SK-N-SH (cell line): ENCODE data around the gene GRM5. TPM values are rescaled to one million over a fixed set of nuclear protein-coding genes. Genes with fewer than 3 reads are reported as not detected.
A peak's percentile ranks its signal among the peaks of the same experiment; 100 is the strongest.

Experiments
- CTCF ChIA-PET: fragments of 300-600, 350-600 bp; formaldehyde crosslinking; extraction: SDS; loops from one replicate; lab custom pipeline; 2021; lab: Yijun Ruan, JAX
- POLR2A ChIA-PET: fragments of 350-600 bp; sonication (Branson Sonifier 250); formaldehyde crosslinking; extraction: SDS; loops from one replicate; lab custom pipeline; 2020; ENCODE audit warnings: antibody characterized with exemption, inconsistent platforms; lab: Yijun Ruan, JAX
- DNase-seq: peaks from one replicate; pipeline ENCODE4 v3.0.0; 2012
- H2AFZ ChIP-seq: fragments of 200-600 bp; sonication (generic); 2 replicates; pipeline ENCODE4 v1.8.1; 2016; ENCODE audit warnings: antibody characterized with exemption, mild to moderate bottlenecking, low read depth
- H3F3A ChIP-seq: fragments of 200-600 bp; sonication (generic); replicated peaks from 2 replicates; pipeline ENCODE3; 2016; ENCODE audit warnings: antibody characterized with exemption, mild to moderate bottlenecking; ENCODE audit not compliant: insufficient read depth
- H3K27ac ChIP-seq, 2 experiments: fragments of 200-500 bp in 1 of 2; fragments of 200-600 bp in 1 of 2; sonication (Bioruptor generic) in 1 of 2; sonication (generic), shearing (Covaris generic) in 1 of 2; 2 replicates each; pipeline versions ENCODE4 v1.5.1 to v1.6.1; 2014 to 2016; ENCODE audit warnings: low read depth in 2 of 2, inconsistent platforms in 1 of 2, low read length in 1 of 2, mild to moderate bottlenecking in 1 of 2, mixed read lengths in 1 of 2
- H3K27me3 ChIP-seq: fragments of 200-600 bp; sonication (generic), shearing (Covaris generic); 2 replicates; pipeline ENCODE4 v1.6.1; 2016; ENCODE audit warnings: mixed run types; ENCODE audit not compliant: insufficient read depth
- H3K36me3 ChIP-seq, 2 experiments: fragments of 200-500 bp in 1 of 2; fragments of 200-600 bp in 1 of 2; sonication (Bioruptor generic) in 1 of 2; sonication (generic) in 1 of 2; replicated peaks in 1 of 2; 2 replicates each; pipeline versions ENCODE3 to v1.5.1; 2014 to 2016; ENCODE audit warnings: low read length in 1 of 2, mild to moderate bottlenecking in 1 of 2; ENCODE audit not compliant: insufficient read depth in 2 of 2, control insufficient read depth in 1 of 2
- H3K4me1 ChIP-seq, 2 experiments: fragments of 200-500 bp in 1 of 2; fragments of 200-600 bp in 1 of 2; sonication (Bioruptor generic) in 1 of 2; sonication (generic), shearing (Covaris generic) in 1 of 2; 2 replicates each; pipeline versions ENCODE4 v1.5.1 to v1.6.1; 2014 to 2016; ENCODE audit warnings: low read depth in 1 of 2, low read length in 1 of 2, mixed run types in 1 of 2; ENCODE audit not compliant: insufficient read depth in 2 of 2, control insufficient read depth in 1 of 2
- H3K4me2 ChIP-seq: fragments of 200-600 bp; sonication (generic), shearing (Covaris generic); 2 replicates; pipeline ENCODE4 v1.6.1; 2017; ENCODE audit warnings: mixed run types
- H3K4me3 ChIP-seq, 2 experiments: fragments of 200-500 bp in 1 of 2; fragments of 200-600 bp in 1 of 2; sonication (Bioruptor generic) in 1 of 2; sonication (generic), shearing (Covaris generic) in 1 of 2; 2 replicates each; pipeline versions ENCODE4 v1.5.1 to v1.8.1; 2014 to 2016; ENCODE audit warnings: low read depth in 2 of 2, inconsistent platforms in 1 of 2, low read length in 1 of 2, mild to moderate bottlenecking in 1 of 2, mixed read lengths in 1 of 2, moderate library complexity in 1 of 2
- H3K79me2 ChIP-seq: fragments of 200-600 bp; sonication (generic); 2 replicates; pipeline ENCODE4 v1.8.1; 2017; ENCODE audit warnings: mild to moderate bottlenecking; ENCODE audit not compliant: insufficient read depth
- H3K9ac ChIP-seq: fragments of 200-600 bp; sonication (generic); 2 replicates; pipeline ENCODE4 v1.6.1; 2017; ENCODE audit warnings: mixed run types
- H3K9me2 ChIP-seq: fragments of 200-600 bp; sonication (generic); 2 replicates; pipeline ENCODE4 v1.6.1; 2017; ENCODE audit warnings: mixed run types
- H3K9me3 ChIP-seq: fragments of 200-600 bp; sonication (generic); 2 replicates; pipeline ENCODE4 v1.6.1; 2017; ENCODE audit warnings: mixed run types, mild to moderate bottlenecking, moderate library complexity
- H4K20me1 ChIP-seq: fragments of 200-600 bp; sonication (generic); 2 replicates; pipeline ENCODE4 v1.6.1; 2017; ENCODE audit warnings: mild to moderate bottlenecking, mixed run types; ENCODE audit not compliant: insufficient read depth
- EZH2phosphoT487 ChIP-seq: fragments of 200-600 bp; sonication (generic); IDR thresholded peaks from 2 replicates; pipeline ENCODE4 v1.6.1; 2017; ENCODE audit warnings: low read depth, mixed run types, mild to moderate bottlenecking, antibody characterized with exemption, moderate library complexity, borderline replicate concordance
- FOSL2 ChIP-seq: IDR thresholded peaks from 2 replicates; pipeline ENCODE4 v1.4.0; 2012; ENCODE audit warnings: low read depth, mild to moderate bottlenecking, moderate library complexity, borderline replicate concordance
- GABPA ChIP-seq: IDR thresholded peaks from 2 replicates; pipeline ENCODE4 v1.4.0; 2012; ENCODE audit warnings: low read depth, mild to moderate bottlenecking
- MAX ChIP-seq: IDR thresholded peaks from 2 replicates; pipeline ENCODE4 v1.4.0; 2012; ENCODE audit warnings: low read depth
- NRF1 ChIP-seq: IDR thresholded peaks from 2 replicates; pipeline ENCODE4 v1.6.1; 2012; ENCODE audit warnings: low read depth, mild to moderate bottlenecking, low read length
- POLR2AphosphoS5 ChIP-seq: IDR thresholded peaks from 2 replicates; pipeline ENCODE4 v1.6.1; 2012; ENCODE audit warnings: low read depth, low read length
- RAD21 ChIP-seq: IDR thresholded peaks from 2 replicates; pipeline ENCODE4 v1.6.1; 2012; ENCODE audit warnings: mild to moderate bottlenecking, low read length
- RCOR1 ChIP-seq: fragments of 150-350 bp; IDR thresholded peaks from 2 replicates; pipeline ENCODE4 v1.6.1; 2017; ENCODE audit warnings: antibody characterized with exemption, low read length
- REST ChIP-seq: IDR thresholded peaks from 2 replicates; pipeline ENCODE4 v1.6.1; 2012; ENCODE audit warnings: mild to moderate bottlenecking, low read depth, low read length, moderate library complexity
- RXRA ChIP-seq: IDR thresholded peaks from 2 replicates; pipeline ENCODE4 v1.4.0; 2012; ENCODE audit warnings: low read depth, mild to moderate bottlenecking, borderline replicate concordance
- SIN3A ChIP-seq: IDR thresholded peaks from 2 replicates; pipeline ENCODE4 v1.6.1; 2012; ENCODE audit warnings: low read depth, mild to moderate bottlenecking, low read length, moderate library complexity, borderline replicate concordance
- SMC3 ChIP-seq: IDR thresholded peaks from 2 replicates; pipeline ENCODE4 v1.6.1; 2012; ENCODE audit warnings: low read depth, low read length, improper control_type of control experiment
- TCF12 ChIP-seq: IDR thresholded peaks from 2 replicates; pipeline ENCODE4 v1.4.0; 2012
- TEAD4 ChIP-seq: IDR thresholded peaks from 2 replicates; pipeline ENCODE4 v1.4.0; 2012; ENCODE audit warnings: mild to moderate bottlenecking, borderline replicate concordance; ENCODE audit not compliant: insufficient read depth
- WGBS: methylation state at CpG from one replicate; pipeline ENCODE4 v1.1.6; 2017; ENCODE audit warnings: low lambda C conversion rate; 5-methylcytosine and 5-hydroxymethylcytosine counted together
- polyA plus RNA-seq, 3 experiments: library from polyadenylated mRNA; depleted of rRNA; stranded (reverse); fragments of >200 nt; gene quantifications; 2 replicates each; pipeline ENCODE4 v1.2.3, GENCODE V29; 2012
- TF ChIP-seq, protein P1 (sequence below): fragments of 200-600 bp; sonication (generic); IDR thresholded peaks from 2 replicates; pipeline ENCODE4 v1.6.1; 2017; ENCODE audit warnings: antibody characterized with exemption, mild to moderate bottlenecking, moderate library complexity
- TF ChIP-seq, protein P2 (sequence below): IDR thresholded peaks from 2 replicates; pipeline ENCODE4 v1.4.0; 2012; ENCODE audit warnings: low read depth, borderline replicate concordance

GRM5 gene
- polyA plus RNA-seq, 1 of the 3 experiments (the other 2 are of a cell fraction), result not detected

- Histone ChIP-seq H2AFZ (no peak overlapping the region), H3K9me3 (no peaks in the 10 kb centered on the region), H3K27ac (no peak overlapping the region), H4K20me1 (no peaks in the 10 kb centered on the region), H3K9ac (no peak overlapping the region), H3K79me2 (no peaks in the 10 kb centered on the region), H3K4me3 (peak overlapping the region in 1 of 2 experiments; percentile 33; a peak in 1 of 4 replicates), H3K27me3 (no peaks in the 10 kb centered on the region), H3K4me1 (no peaks in the 10 kb centered on the region), H3K4me2 (no peak overlapping the region), H3F3A (no peaks in the 10 kb centered on the region), H3K36me3 (no peaks in the 10 kb centered on the region), H3K9me2 (no peaks in the 10 kb centered on the region)
- 12% methylated on average over 3 of the region's 3 CpGs for WGBS
- DNase-seq, result no peak
- ChIA-PET POLR2A (no interaction called here), CTCF (interaction anchor here (1.0 to 3.9 kb wide), 4 partner anchors 16 to 580 kb away, joined by 3 to 37 read pairs (median 6); no protein-coding TSS in a partner anchor)
- TF ChIP-seq GABPA (no peak), TCF12 (peak; percentile 24; the same call in 1 of the 2 replicates)
Observed at GRCh38 chr11:88544656-88545280, 521.0 kb downstream of the GRM5 start.

- TF ChIP-seq REST, result no peak
- TF ChIP-seq MAX, result 0 out of 2 replicates have a peak, but pooled peaks have one; percentile 38
- TF ChIP-seq, protein P1, sequence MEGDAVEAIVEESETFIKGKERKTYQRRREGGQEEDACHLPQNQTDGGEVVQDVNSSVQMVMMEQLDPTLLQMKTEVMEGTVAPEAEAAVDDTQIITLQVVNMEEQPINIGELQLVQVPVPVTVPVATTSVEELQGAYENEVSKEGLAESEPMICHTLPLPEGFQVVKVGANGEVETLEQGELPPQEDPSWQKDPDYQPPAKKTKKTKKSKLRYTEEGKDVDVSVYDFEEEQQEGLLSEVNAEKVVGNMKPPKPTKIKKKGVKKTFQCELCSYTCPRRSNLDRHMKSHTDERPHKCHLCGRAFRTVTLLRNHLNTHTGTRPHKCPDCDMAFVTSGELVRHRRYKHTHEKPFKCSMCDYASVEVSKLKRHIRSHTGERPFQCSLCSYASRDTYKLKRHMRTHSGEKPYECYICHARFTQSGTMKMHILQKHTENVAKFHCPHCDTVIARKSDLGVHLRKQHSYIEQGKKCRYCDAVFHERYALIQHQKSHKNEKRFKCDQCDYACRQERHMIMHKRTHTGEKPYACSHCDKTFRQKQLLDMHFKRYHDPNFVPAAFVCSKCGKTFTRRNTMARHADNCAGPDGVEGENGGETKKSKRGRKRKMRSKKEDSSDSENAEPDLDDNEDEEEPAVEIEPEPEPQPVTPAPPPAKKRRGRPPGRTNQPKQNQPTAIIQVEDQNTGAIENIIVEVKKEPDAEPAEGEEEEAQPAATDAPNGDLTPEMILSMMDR, result peak; percentile 99
- TF ChIP-seq TEAD4, result no peak
- TF ChIP-seq RCOR1, result no peak
- TF ChIP-seq SIN3A, result no peak
- TF ChIP-seq NRF1, result 0 out of 2 replicates have a peak, but pooled peaks have one; percentile 9
- TF ChIP-seq FOSL2, result no peak
- no peak for TF ChIP-seq EZH2phosphoT487
- TF ChIP-seq RAD21, result peak; percentile 100
- TF ChIP-seq SMC3, result peak; percentile 97
- TF ChIP-seq POLR2AphosphoS5, result no peak
- TF ChIP-seq RXRA, result no peak
- no peak for TF ChIP-seq TCF12
- TF ChIP-seq, protein P2, sequence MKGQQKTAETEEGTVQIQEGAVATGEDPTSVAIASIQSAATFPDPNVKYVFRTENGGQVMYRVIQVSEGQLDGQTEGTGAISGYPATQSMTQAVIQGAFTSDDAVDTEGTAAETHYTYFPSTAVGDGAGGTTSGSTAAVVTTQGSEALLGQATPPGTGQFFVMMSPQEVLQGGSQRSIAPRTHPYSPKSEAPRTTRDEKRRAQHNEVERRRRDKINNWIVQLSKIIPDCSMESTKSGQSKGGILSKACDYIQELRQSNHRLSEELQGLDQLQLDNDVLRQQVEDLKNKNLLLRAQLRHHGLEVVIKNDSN, result no peak
- H3K79me2 ChIP-seq, result no peaks in the 10 kb centered on the region
- H3F3A ChIP-seq, result no peaks in the 10 kb centered on the region
- no peaks in the 10 kb centered on the region for H4K20me1 ChIP-seq
- POLR2A ChIA-PET, result no interaction called here
- H3K4me3 ChIP-seq, result peak overlapping the region in 1 of 2 experiments; percentile 33; a peak in 1 of 4 replicates
- H3K4me1 ChIP-seq, result no peaks in the 10 kb centered on the region
- no peaks in the 10 kb centered on the region for H3K9me2 ChIP-seq
- no peak overlapping the region for H3K9ac ChIP-seq
- DNase-seq, result peak; percentile 48
- CTCF ChIA-PET, result interaction anchor here (0.6 to 3.9 kb wide), 16 partner anchors 8 to 1191 kb away, joined by 3 to 37 read pairs (median 3); no protein-coding TSS in a partner anchor
- H3K27me3 ChIP-seq, result no peaks in the 10 kb centered on the region
- H3K9me3 ChIP-seq, result no peaks in the 10 kb centered on the region
- H3K4me2 ChIP-seq, result no peak overlapping the region
- H3K36me3 ChIP-seq, result no peaks in the 10 kb centered on the region
- 37% methylated on average over 5 of the region's 5 CpGs for WGBS
- H3K27ac ChIP-seq, result no peak overlapping the region
- peak overlapping the region; percentile 54 for H2AFZ ChIP-seq
Observed at GRCh38 chr11:88543902-88544655, 521.7 kb downstream of the GRM5 start.
